AG04450 (cell line): Measurements from ENCODE around the gene CALHM1. TPM values are rescaled to one million over a fixed set of nuclear protein-coding genes. Genes with fewer than 3 reads are reported as not detected.
"Not testable (repeated sequence)": the region's sequence is repeated elsewhere in the genome, so short reads cannot be mapped to it uniquely, and the experiment has no call there.

Experiments
- CTCF ChIA-PET: fragments of 300-600, 350-600 bp; formaldehyde crosslinking; extraction: SDS; loops from one replicate; lab custom pipeline; 2022; ENCODE audit warnings: antibody characterized with exemption, inconsistent platforms; lab: Charles Lee
- POLR2A ChIA-PET: fragments of 350-600 bp; formaldehyde crosslinking; extraction: SDS; loops from one replicate; lab custom pipeline; 2021; ENCODE audit warnings: antibody characterized with exemption, inconsistent platforms; lab: Yijun Ruan, JAX
- DNase-seq: peaks from one replicate; pipeline ENCODE4 v3.0.0-alpha.2; 2011; ENCODE audit warnings: low read depth, low spot score
- H3K27ac ChIP-seq: one replicate; pipeline ENCODE4 v1.5.1; 2012; ENCODE audit warnings: low read depth, low read length, control low read depth
- H3K27me3 ChIP-seq: one replicate; pipeline ENCODE4 v1.6.0; 2012; ENCODE audit warnings: low read length; ENCODE audit not compliant: control insufficient read depth, insufficient read depth
- H3K4me3 ChIP-seq: 2 replicates; pipeline ENCODE4 v1.5.1; 2011; ENCODE audit warnings: mild to moderate bottlenecking, low read depth, low read length, control low read depth
- H3K9me3 ChIP-seq: 2 replicates; pipeline ENCODE4 v1.5.1; 2012; ENCODE audit warnings: low read length; ENCODE audit not compliant: control insufficient read depth, insufficient read depth
- CTCF ChIP-seq: IDR thresholded peaks from 2 replicates; pipeline ENCODE4 v1.5.1; 2011; ENCODE audit warnings: low read depth, low read length, control low read depth, inconsistent platforms
- polyA plus RNA-seq: library from polyadenylated mRNA; depleted of rRNA; stranded (reverse); fragments of >200 nt; gene quantifications from 2 replicates; pipeline ENCODE4 v1.2.3, GENCODE V29; 2011; rRNA removed

CALHM1 gene
- polyA plus RNA-seq, 1 experiment = not detected

GRCh38 chr10:103417601-103418000, 41.1 kb downstream of the CALHM1 start:
- Histone ChIP-seq H3K27ac (no peak overlapping the region), H3K27me3 (no peaks in the 10 kb centered on the region), H3K9me3 (no peaks in the 10 kb centered on the region), H3K4me3 (no peak overlapping the region)
- ChIA-PET POLR2A (no interaction called here), CTCF (interaction anchor here (0.6 to 6.9 kb wide), 11 partner anchors 9 to 274 kb away, joined by 3 to 112 read pairs (median 7); no protein-coding TSS in a partner anchor)
- no peak for DNase-seq
- no peak for TF ChIP-seq CTCF

GRCh38 chr10:103417148-103417469, 41.6 kb downstream of the CALHM1 start:
- DNase-seq, H3K27ac ChIP-seq, H3K27me3 ChIP-seq, H3K9me3 ChIP-seq, H3K4me3 ChIP-seq: not testable (repeated sequence)
- CTCF ChIA-PET = interaction anchor here (0.7 to 6.9 kb wide), 15 partner anchors 9 to 273 kb away, joined by 3 to 112 read pairs (median 6); no protein-coding TSS in a partner anchor
- POLR2A ChIA-PET = interaction anchor here (0.7 kb wide), 1 partner anchor 59 kb away, joined by 4 read pairs; no protein-coding TSS in a partner anchor

- ChIA-PET POLR2A (interaction anchor here (0.7 kb wide), 1 partner anchor 60 kb away, joined by 4 read pairs; no protein-coding TSS in a partner anchor), CTCF (interaction anchor here (0.6 to 6.9 kb wide), 22 partner anchors 9 to 274 kb away, joined by 3 to 112 read pairs (median 4); partner anchors contain the start of genes ATP5MK and PDCD11)
- Histone ChIP-seq H3K27ac (no peak overlapping the region), H3K9me3 (no peaks in the 10 kb centered on the region), H3K27me3 (no peaks in the 10 kb centered on the region), H3K4me3 (no peak overlapping the region)
- TF ChIP-seq CTCF = peak; percentile 62
- DNase-seq = peak; percentile 21
Measured at GRCh38 chr10:103416436-103417147, 42.1 kb downstream of the CALHM1 start.

GRCh38 chr10:103415581-103415980, 43.1 kb downstream of the CALHM1 start:
- Histone ChIP-seq H3K4me3 (no peak overlapping the region), H3K9me3 (no peaks in the 10 kb centered on the region), H3K27me3 (no peaks in the 10 kb centered on the region), H3K27ac (no peak overlapping the region)
- CTCF ChIA-PET = interaction anchor here (0.6 to 6.9 kb wide), 8 partner anchors 8 to 175 kb away, joined by 3 to 112 read pairs (median 4); no protein-coding TSS in a partner anchor
- DNase-seq = no peak
- POLR2A ChIA-PET = no interaction called here
- TF ChIP-seq CTCF = no peak

- no peaks in the 10 kb centered on the region for H3K9me3 ChIP-seq
- H3K27me3 ChIP-seq = no peaks in the 10 kb centered on the region
- H3K4me3 ChIP-seq = no peak overlapping the region
- no peak for TF ChIP-seq CTCF
- ChIA-PET CTCF (interaction anchor here (6.9 kb wide), 1 partner anchor 71 kb away, joined by 112 read pairs; no protein-coding TSS in a partner anchor), POLR2A (no interaction called here)
- no peak for DNase-seq
- no peak overlapping the region for H3K27ac ChIP-seq
Measured at GRCh38 chr10:103413564-103413963, 45.1 kb downstream of the CALHM1 start.

Other genes starting within 250 kb of the CALHM1 start
- 0.15 and 0.20 TPM in 2 replicates for gene RPEL1, start 213.0 kb downstream of the CALHM1 start, polyA plus RNA-seq
- gene INA, start 181.8 kb downstream of the CALHM1 start, polyA plus RNA-seq = 5.2 and 6.6 TPM in 2 replicates
- 6.9 and 9.9 TPM in 2 replicates for gene PCGF6, start 107.8 kb downstream of the CALHM1 start, polyA plus RNA-seq
- 2.3 and 3.5 TPM in 2 replicates for gene TAF5, start 90.9 kb downstream of the CALHM1 start, polyA plus RNA-seq
- gene ATP5MK, start 62.4 kb downstream of the CALHM1 start, polyA plus RNA-seq = 258 and 407 TPM in 2 replicates
- 18.5 and 21.9 TPM in 2 replicates for gene PDCD11, start 62.3 kb downstream of the CALHM1 start, polyA plus RNA-seq
- gene CALHM2, start 6.5 kb downstream of the CALHM1 start, polyA plus RNA-seq = 9.2 and 11.3 TPM in 2 replicates
- not detected in 2 replicates for gene CALHM3, start 20.3 kb upstream of the CALHM1 start, polyA plus RNA-seq
- 0.67 and 0.82 TPM in 2 replicates for gene NEURL1, start 34.8 kb upstream of the CALHM1 start, polyA plus RNA-seq